ENCODE measurements around the gene FYN. TPM values are rescaled to one million over a fixed set of nuclear protein-coding genes. Genes with fewer than 3 reads are reported as not detected.

Gene FYN
- total and polyA plus RNA-seq, 2 of the 13 experiments (the other 11 are each of a cell fraction or from before 2014, with no cell fraction given): 15.5 to 24.6 TPM

DNA sequence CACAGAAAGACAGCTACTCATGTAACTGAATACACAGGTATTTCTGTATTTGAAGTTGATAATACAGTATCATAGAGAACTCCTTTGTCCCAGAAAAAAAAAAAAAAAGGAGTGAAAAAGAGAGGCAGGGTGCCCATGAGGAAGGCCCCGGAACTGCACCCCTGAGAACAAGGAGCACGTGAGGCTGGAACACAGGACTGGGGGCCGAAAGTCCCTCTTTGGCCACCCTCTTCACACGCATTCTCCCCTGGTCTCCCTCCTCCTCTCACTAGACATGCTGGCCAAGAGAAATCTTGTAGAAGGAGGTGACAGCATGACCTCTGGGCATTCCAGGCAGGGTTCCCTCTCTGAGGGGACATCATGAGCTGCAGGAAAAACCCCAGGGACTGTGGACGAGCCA lies 204.8 kb downstream of the FYN start:
- POLR2A ChIA-PET: no interaction called here
- no TSS peak for BruUV-seq (replicated peaks)
- Histone ChIP-seq H3K27me3 (ENCODE audit: control insufficient read depth in 1 of 2, insufficient read depth in 2 of 2, low read length in 2 of 2) (no peaks in the 10 kb centered on the region), H3K4me2 (ENCODE audit: low read depth, low read length) (no peak overlapping the region), H4K20me1 (ENCODE audit: insufficient read depth, low read length) (no peaks in the 10 kb centered on the region), H3K9me3 (ENCODE audit: low read length) (no peaks in the 10 kb centered on the region), H3K36me3 (replicated peaks in 1 of 2; ENCODE audit: control insufficient read depth in 1 of 2, insufficient read depth in 2 of 2, low read length in 2 of 2) (no peaks in the 10 kb centered on the region; a peak in 2 of 5 replicates), H3K9ac (ENCODE audit: insufficient read depth, low read depth, low read length) (no peak overlapping the region), H3K4me3 (replicated peaks in 1 of 3; ENCODE audit: insufficient read depth in 1 of 3, low read depth in 2 of 3, low read length in 3 of 3) (no peak overlapping the region), H3K79me2 (ENCODE audit: insufficient read depth, low read length) (no peaks in the 10 kb centered on the region), H3K4me1 (ENCODE audit: insufficient read depth, low read length) (peaks cover 7% of the 10 kb centered on the region; the same call in 1 of the 2 replicates), H3K27ac (ENCODE audit: extremely low read length, insufficient read depth, low read length) (no peak overlapping the region), H2AFZ (ENCODE audit: low read length) (no peak overlapping the region)
- CTCF ChIA-PET (ENCODE audit: low intra/inter-chr PET ratio, low total read pairs): no interaction called here
- DNase-seq (ENCODE audit: low spot score) (no peak), FAIRE-seq (no peak), ATAC-seq (peak; percentile 82)
- WGBS (ENCODE audit: low lambda C conversion rate): 72% methylated on average over 5 of the region's 5 CpGs
- in situ Hi-C loops (cut with HindIII; ENCODE audit: extremely low pct_ligation_motif_present, low pct_unique_long_range_greater_than_20kb) (no loop called here), intact Hi-C loops (cut with micrococcal nuclease; ENCODE audit: unreplicated experiment) (no loop called here)
- TF ChIP-seq ZNF121 (CRISPR knock-in tag; IDR thresholded peaks at IDR 0.05) (no peak), ZMYM3 (CRISPR knock-in tag; IDR thresholded peaks at IDR 0.05) (no peak)
- TF ChIP-seq, protein P1, sequence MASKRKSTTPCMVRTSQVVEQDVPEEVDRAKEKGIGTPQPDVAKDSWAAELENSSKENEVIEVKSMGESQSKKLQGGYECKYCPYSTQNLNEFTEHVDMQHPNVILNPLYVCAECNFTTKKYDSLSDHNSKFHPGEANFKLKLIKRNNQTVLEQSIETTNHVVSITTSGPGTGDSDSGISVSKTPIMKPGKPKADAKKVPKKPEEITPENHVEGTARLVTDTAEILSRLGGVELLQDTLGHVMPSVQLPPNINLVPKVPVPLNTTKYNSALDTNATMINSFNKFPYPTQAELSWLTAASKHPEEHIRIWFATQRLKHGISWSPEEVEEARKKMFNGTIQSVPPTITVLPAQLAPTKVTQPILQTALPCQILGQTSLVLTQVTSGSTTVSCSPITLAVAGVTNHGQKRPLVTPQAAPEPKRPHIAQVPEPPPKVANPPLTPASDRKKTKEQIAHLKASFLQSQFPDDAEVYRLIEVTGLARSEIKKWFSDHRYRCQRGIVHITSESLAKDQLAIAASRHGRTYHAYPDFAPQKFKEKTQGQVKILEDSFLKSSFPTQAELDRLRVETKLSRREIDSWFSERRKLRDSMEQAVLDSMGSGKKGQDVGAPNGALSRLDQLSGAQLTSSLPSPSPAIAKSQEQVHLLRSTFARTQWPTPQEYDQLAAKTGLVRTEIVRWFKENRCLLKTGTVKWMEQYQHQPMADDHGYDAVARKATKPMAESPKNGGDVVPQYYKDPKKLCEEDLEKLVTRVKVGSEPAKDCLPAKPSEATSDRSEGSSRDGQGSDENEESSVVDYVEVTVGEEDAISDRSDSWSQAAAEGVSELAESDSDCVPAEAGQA (IDR thresholded peaks at IDR 0.05; ENCODE audit: low read depth): no peak
- TF ChIP-seq, protein P1 (CRISPR knock-in tag; IDR thresholded peaks at IDR 0.05; ENCODE audit: borderline replicate concordance): no peak
- TF ChIP-seq, protein P2, sequence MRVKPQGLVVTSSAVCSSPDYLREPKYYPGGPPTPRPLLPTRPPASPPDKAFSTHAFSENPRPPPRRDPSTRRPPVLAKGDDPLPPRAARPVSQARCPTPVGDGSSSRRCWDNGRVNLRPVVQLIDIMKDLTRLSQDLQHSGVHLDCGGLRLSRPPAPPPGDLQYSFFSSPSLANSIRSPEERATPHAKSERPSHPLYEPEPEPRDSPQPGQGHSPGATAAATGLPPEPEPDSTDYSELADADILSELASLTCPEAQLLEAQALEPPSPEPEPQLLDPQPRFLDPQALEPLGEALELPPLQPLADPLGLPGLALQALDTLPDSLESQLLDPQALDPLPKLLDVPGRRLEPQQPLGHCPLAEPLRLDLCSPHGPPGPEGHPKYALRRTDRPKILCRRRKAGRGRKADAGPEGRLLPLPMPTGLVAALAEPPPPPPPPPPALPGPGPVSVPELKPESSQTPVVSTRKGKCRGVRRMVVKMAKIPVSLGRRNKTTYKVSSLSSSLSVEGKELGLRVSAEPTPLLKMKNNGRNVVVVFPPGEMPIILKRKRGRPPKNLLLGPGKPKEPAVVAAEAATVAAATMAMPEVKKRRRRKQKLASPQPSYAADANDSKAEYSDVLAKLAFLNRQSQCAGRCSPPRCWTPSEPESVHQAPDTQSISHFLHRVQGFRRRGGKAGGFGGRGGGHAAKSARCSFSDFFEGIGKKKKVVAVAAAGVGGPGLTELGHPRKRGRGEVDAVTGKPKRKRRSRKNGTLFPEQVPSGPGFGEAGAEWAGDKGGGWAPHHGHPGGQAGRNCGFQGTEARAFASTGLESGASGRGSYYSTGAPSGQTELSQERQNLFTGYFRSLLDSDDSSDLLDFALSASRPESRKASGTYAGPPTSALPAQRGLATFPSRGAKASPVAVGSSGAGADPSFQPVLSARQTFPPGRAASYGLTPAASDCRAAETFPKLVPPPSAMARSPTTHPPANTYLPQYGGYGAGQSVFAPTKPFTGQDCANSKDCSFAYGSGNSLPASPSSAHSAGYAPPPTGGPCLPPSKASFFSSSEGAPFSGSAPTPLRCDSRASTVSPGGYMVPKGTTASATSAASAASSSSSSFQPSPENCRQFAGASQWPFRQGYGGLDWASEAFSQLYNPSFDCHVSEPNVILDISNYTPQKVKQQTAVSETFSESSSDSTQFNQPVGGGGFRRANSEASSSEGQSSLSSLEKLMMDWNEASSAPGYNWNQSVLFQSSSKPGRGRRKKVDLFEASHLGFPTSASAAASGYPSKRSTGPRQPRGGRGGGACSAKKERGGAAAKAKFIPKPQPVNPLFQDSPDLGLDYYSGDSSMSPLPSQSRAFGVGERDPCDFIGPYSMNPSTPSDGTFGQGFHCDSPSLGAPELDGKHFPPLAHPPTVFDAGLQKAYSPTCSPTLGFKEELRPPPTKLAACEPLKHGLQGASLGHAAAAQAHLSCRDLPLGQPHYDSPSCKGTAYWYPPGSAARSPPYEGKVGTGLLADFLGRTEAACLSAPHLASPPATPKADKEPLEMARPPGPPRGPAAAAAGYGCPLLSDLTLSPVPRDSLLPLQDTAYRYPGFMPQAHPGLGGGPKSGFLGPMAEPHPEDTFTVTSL (CRISPR knock-in tag; IDR thresholded peaks at IDR 0.05; ENCODE audit: borderline replicate concordance): no peak
- TF ChIP-seq, protein P3, sequence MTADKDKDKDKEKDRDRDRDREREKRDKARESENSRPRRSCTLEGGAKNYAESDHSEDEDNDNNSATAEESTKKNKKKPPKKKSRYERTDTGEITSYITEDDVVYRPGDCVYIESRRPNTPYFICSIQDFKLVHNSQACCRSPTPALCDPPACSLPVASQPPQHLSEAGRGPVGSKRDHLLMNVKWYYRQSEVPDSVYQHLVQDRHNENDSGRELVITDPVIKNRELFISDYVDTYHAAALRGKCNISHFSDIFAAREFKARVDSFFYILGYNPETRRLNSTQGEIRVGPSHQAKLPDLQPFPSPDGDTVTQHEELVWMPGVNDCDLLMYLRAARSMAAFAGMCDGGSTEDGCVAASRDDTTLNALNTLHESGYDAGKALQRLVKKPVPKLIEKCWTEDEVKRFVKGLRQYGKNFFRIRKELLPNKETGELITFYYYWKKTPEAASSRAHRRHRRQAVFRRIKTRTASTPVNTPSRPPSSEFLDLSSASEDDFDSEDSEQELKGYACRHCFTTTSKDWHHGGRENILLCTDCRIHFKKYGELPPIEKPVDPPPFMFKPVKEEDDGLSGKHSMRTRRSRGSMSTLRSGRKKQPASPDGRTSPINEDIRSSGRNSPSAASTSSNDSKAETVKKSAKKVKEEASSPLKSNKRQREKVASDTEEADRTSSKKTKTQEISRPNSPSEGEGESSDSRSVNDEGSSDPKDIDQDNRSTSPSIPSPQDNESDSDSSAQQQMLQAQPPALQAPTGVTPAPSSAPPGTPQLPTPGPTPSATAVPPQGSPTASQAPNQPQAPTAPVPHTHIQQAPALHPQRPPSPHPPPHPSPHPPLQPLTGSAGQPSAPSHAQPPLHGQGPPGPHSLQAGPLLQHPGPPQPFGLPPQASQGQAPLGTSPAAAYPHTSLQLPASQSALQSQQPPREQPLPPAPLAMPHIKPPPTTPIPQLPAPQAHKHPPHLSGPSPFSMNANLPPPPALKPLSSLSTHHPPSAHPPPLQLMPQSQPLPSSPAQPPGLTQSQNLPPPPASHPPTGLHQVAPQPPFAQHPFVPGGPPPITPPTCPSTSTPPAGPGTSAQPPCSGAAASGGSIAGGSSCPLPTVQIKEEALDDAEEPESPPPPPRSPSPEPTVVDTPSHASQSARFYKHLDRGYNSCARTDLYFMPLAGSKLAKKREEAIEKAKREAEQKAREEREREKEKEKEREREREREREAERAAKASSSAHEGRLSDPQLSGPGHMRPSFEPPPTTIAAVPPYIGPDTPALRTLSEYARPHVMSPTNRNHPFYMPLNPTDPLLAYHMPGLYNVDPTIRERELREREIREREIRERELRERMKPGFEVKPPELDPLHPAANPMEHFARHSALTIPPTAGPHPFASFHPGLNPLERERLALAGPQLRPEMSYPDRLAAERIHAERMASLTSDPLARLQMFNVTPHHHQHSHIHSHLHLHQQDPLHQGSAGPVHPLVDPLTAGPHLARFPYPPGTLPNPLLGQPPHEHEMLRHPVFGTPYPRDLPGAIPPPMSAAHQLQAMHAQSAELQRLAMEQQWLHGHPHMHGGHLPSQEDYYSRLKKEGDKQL (CRISPR knock-in tag; IDR thresholded peaks at IDR 0.05; ENCODE audit: low read depth): no peak

Measured in HepG2 (cell line).